Breast epithelium (tissue), 3 donors: ENCODE data around the gene TAS2R46.

Experiments
- POLR2A ChIP-seq: fragments of 450-650 bp; IDR thresholded peaks from one replicate; pipeline ENCODE4 v1.6.1; 2016; ENCODE audit warnings: antibody characterized with exemption, mild to moderate bottlenecking, moderate library complexity
- TF ChIP-seq, protein P1 (sequence below), 3 donors: fragments of 450-650 bp; IDR thresholded peaks; one replicate each; pipeline ENCODE4 v1.5.1; 2016 to 2017; ENCODE audit warnings: antibody characterized with exemption in 3 of 3, mild to moderate bottlenecking in 3 of 3, moderate library complexity in 3 of 3

DNA sequence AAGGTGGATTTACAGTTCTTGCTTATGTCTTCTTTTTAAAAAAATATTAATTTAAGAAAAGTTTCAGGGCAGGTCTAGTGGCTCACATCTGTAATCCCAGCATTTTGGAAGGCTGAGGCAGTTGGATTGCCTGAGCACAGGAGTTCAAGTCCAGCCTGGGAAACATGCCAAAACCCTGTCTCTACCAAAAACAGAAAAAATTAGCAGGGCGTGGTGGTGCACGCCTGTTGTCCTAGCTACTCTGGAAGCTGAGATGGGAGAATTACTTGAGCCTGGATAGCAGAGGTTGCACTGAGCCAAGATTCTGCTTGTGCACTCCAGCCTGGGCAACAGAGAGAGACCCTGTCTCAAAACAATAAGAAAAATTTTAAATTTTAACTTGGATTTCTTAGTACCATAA, 5.4 kb upstream of the TAS2R46 start:
- no peak for TF ChIP-seq POLR2A
- TF ChIP-seq, protein P1, sequence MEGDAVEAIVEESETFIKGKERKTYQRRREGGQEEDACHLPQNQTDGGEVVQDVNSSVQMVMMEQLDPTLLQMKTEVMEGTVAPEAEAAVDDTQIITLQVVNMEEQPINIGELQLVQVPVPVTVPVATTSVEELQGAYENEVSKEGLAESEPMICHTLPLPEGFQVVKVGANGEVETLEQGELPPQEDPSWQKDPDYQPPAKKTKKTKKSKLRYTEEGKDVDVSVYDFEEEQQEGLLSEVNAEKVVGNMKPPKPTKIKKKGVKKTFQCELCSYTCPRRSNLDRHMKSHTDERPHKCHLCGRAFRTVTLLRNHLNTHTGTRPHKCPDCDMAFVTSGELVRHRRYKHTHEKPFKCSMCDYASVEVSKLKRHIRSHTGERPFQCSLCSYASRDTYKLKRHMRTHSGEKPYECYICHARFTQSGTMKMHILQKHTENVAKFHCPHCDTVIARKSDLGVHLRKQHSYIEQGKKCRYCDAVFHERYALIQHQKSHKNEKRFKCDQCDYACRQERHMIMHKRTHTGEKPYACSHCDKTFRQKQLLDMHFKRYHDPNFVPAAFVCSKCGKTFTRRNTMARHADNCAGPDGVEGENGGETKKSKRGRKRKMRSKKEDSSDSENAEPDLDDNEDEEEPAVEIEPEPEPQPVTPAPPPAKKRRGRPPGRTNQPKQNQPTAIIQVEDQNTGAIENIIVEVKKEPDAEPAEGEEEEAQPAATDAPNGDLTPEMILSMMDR (IDR thresholded peaks at IDR 0.05), result no peak
